HL-60/S4 treated with retinoic acid at 250 ng/mL for 4 days and 3 days (cell line): ENCODE measurements around the gene SLC12A7.

ENCODE experiments used
- in situ Hi-C: fragments of 300-500 bp; cut with MboI; formaldehyde crosslinking; loops from 2 replicates; pipeline ENCODE4 v1.7.0; 2022; ENCODE audit warnings: low sequenced_read_pairs

SLC12A7 gene

DNA sequence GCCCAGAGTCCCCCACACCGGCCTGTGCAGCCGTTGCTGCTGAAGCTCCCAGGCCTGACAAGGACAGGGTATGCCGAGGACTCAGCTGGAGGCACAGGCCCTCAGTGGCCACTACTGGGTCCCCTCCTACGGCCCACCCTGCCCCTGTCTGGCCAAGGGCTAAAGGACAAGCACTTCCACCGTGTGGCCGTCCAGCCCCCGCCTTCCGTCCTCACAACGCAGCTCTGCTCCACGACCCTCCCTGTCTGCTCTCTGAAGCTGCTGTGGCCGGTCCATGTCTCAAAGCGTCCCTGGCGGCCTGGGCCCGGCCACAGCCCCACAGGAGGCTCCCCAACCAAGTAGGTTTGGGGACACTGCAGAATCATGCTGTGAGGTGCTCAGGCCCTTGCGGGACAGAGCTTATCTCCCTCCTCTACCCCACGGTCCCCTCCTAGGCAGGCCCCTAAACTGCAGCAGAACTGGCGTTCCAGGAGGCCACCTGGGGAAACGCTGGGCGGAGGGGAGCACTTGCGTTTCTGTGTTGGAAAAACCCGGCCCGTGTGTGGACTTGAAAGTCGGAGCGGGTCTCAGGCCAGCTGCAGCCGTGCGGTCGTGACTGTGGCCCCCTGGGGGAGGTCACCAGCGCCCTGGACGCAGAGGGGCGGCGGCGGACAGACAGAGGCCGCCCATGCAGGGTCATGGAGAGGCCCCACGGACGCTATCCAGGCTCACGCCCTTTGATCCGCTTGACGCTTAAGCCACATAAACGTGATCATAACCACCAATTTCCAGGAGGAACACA is 57.7 kb downstream of the SLC12A7 start:
- in situ Hi-C loops, result no loop called here

DNA sequence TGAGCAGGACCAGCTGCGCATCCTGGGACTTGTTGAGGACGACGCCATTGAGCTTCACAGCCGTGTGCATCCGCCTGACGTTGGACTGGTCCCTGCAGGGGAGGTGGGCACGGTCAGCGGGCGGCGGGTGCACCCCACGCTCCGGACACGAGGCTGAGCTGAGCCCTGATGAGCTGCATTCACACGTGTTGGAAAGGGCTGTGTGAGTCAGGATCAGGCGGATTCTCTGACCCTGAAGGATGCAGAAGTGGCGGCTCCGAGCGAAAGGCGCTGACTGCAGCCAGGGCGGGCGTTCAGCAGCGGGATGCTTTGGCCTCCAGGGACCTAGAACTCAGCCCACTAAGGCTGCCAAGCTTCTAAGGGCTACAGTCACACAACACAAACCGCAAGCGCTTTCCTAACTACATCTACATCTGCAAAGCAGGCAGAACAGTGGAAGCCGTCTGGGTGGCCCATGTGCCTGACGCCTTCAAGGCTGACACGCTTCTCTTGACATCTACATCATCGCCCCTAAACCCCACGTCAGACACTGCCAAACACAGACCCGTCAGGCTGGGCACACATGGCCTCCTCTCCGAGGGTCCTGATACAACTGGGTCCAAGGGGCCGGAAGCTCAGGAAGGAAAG is 58.4 kb downstream of the SLC12A7 start:
- in situ Hi-C loops, result no loop called here

DNA sequence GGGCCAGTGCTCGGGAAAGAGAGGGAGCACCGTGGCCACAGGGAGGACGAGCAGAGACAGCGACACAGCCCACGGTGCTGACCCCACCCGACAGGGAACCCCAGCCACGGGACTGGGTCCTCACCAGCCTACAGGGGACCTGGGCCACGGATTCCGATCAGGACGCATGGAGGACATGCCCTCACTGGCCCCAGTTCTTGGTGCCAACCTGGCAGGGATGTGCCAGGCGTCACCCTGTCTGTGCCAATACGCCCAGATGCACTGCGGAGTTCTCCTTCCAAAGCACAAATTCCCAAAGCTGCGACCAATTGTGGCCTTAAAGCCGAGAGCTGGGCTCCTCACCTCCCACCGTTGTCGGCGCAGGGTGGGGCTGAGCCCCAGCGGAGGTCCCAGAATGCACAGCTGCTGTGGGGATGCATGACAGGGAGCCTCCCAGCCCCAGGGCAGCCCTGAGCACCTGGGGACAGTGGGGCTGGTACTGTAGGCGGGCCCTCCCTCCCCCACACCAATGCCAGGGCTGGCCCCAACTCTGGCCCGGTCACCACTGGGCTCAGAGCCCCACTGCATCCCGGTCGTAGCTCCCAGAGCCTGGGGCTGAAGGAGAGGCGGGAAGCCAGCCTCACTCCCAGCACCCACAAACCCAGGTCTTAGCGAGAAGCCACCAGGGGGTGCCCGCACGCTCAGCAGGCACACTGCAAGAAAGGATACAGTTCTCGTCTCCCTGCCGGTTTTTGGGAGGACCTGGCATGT is 59.0 kb downstream of the SLC12A7 start:
- in situ Hi-C loops, result no loop called here

DNA sequence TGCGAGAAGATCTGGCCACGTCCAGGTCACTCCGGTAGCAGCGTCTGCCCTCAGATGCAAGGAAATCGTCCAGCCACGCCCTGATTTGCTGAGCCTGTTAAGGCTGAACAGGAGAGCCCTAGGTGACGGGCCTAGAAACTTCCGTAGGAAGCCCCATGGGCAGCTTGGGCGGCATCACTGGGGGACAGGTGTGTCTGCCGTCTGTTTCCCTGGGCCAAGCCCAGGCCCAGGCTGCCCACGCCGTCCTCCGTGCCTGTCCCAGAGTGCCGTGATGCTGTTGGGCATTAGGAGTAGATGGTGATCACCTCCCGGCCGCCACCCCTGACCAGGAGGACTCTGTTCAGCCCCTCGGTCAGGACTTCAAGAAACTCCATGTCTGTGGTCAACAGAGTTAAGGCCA is 59.8 kb downstream of the SLC12A7 start:
- in situ Hi-C loops, result no loop called here

DNA sequence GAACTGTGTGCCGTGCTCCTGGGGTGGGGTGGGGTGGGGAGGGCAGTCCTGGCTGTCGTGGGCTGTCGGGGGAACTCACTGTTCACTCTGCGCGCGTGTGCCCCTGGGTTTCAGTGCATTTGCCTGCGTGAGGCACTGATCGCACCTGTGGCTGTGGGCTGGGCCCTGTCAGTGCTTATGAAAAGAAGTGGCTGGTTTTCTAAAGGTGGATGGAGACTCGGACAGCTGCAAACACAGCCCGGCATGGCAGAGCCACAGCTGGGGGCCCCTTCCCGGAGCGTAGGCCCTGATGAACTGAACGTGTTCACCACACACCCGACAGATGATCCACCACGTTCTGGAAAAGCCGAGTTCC is 60.5 kb downstream of the SLC12A7 start:
- in situ Hi-C loops, result no loop called here

DNA sequence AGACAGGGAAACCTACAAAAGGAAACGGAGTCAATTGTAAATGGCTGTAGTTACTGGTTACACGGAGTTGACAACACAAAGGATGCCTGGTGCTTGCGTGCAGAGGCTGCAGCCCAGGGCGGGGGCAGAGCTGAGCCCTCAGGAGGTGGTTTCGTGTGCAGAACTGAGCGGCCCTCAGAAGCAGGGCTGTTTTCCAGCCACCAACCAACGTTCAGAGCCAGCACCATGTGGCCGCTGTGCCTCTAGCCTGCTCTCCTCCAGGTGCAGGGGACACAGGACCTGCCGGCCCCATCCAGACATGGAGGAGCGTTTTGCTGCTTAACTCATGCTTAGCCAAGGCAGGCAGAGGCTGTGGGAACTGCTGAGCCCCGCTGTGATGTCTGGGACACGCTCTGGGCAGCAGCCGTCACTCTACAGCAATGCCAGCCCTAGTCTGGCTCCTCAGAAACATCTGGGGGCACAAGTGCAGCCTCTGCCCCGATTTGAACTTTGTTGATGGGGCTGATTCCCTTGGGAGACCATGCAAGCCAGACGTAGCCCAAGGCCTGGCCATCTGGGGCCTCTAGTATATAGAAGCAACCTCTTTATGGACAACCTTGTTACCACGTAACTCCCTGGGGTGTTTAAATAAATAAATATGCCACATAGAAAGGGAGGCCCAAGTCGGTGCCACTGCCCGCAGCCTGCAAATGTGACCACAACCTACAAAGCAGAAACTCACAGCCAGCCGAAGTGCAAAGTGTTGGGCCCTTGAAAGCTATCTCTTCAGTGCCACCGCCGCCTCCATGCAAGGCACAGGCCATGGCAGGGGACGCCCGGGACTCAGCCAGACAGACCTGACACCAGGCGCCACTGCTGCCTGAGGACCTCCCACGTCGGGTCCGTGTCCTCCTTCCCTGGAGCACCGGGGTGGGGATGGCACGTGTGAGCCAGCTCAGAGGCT is 61.2 kb downstream of the SLC12A7 start:
- in situ Hi-C loops, result no loop called here

DNA sequence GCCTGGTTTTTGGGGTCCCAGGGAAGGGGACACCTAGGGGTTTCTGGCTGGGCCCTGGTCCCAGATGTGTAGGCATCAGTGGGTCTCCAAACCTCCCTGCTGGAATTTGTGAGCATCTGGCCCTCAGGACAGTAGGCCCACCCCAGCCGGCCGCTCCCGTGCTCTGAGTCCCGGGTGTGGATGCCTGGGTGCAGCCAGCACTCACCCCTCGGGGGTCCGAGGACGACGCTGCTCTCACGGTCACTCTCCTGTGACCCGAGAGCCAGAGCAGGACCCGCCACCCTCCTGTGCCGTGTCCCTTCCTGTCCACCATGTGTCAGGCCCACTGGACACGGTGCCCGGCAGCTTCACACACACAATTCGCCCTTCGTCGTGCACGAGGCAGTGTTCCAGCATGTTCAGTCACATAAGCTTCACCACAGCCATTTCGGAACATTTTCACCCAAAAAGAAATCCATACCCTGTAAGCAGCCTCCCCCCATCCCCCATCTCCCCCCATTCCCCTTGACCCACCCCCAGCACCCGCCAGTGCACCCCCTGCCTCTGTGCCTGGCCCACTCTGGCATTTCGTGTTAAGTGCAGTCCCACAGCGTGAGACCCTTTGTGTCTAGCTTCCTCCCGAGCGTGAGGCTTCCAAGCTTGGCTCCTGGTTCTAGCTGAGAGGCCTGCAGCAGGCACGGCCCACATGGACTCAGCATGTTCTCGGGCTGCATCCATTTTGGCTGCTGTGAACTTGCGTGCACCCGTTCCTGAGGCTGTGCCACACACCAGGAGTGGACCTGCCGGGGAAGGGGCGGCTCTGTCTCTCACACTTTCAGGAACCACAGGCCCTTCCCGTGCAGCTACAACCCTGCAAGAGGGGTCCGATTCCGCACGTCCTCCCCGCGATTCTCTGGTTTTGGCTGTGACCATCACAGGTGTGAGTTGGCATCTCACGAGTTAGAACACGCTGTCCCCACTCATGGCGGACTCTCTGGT is 62.7 kb downstream of the SLC12A7 start:
- in situ Hi-C loops, result no loop called here

DNA sequence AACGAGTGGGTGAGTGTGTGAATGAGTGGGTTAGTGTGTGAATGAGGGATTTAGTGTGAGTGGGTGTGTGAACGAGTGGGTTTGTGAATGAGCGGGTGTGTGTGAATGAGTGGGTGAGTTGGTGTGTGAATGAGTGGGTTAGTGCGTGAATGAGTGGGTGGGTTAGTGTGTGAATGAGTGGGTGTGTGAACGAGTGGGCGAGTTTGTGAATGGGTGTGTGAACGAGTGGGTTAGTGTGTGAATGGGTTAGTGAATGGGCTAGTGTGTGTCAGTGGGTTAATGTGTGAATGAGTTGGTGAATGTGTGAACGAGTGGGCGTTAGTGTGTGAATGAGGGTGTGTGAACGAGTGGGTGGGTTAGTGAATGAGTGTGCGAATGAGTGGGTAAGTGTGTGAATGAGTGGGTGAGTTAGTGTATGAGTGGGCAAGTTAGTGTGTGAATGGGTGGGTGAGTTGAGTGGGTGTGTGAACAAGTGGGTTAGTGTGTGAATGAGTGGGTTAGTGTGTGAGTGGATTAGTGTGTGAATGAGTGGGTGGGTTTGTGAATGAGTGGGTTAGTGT is 63.6 kb downstream of the SLC12A7 start:
- in situ Hi-C loops, result no loop called here

DNA sequence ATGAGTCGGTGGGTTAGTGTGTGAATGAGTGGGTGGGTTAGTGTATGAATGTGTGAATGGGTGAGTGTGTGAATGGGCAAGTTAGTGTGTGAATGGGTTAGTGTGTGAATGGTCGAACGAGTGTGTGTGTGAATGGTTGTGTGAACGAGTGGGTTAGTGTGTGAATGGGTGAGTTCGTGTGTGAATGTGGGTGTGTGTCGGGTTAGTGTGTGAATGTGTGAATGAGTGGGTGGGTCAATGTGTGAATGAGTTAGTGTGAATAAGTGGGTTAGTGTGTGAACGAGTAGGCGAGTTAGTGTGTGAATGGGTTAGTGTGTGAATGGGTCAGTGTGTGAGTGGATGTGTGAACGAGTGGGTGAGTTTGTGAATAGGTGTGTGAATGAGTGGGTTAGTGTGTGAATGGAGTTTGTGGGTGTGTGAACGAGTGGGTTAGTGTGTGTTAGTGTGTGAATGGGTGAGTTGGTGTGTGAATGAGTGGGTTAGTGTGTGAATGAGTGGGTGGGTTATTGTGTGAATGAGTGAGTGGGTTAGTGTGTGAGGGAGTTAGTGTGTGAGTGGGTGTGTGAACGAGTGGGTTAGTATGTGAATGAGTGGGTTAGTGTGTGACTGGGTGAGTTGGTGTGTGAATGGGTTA is 64.4 kb downstream of the SLC12A7 start:
- in situ Hi-C loops, result no loop called here

DNA sequence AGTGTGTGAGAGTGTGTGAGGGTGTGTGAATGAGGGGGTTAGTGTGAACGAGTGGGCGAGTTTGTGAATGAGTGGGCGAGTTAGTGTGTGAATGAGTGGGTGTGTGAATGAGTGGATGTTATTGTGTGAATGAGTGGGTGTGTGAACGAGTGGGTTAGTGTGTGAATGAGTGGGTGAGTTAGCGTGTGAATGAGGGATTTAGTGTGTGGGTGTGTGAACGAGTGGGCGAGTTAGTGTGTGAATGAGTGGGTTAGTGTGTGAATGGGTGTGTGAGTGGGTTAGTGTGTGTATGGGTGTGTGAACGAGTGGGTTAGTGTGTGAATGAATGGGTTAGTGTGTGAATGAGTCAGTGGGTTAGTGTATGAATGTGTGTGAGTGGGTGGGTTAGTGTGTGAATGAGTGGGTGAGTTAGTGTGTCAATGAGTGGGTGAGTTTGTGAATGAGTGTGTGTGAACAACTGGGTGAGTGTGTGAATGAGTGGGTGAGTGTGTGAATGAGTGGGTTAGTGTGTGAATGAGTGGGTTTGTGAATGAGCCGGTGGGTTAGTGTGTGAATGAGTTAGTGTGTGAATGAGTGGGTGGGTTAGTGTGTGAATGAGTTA is 65.8 kb downstream of the SLC12A7 start:
- in situ Hi-C loops, result no loop called here

DNA sequence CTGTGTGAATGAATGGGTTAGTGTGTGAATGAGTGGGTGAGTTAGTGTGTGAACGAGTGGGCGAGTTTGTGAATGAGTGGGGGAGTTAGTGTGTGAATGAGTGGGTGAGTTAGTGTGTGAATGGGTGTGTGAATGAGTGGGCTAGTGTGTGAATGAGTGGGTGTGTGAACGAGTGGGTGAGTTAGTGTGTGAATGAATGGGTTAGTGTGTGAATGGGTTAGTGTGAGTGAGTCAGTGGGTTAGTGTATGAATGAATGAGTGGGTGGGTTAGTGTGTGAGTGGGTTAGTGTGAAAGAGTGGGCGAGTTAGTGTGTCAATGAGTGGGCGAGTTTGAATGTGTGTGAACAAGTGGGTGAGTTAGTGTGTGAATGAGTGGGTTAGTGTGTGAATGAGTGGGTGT is 67.7 kb downstream of the SLC12A7 start:
- in situ Hi-C loops, result no loop called here

DNA sequence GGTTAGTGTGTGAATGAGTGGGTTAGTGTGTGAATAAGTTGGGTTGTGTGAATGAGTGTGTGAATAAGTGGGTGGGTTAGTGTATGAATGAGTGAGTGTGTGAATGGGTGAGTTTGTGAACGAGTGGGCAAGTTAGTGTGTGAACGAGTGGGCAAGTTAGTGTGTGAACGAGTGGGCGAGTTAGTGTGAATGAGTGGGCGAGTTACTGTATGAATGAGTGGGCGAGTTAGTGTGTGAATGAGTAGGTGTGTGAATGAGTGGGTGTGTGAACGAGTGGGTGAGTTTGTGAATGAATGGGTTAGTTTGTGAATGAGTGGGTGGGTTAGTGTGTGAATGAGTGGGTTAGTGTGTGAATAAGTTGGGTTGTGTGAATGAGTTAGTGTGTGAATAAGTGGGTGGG is 68.5 kb downstream of the SLC12A7 start:
- in situ Hi-C loops, result no loop called here

DNA sequence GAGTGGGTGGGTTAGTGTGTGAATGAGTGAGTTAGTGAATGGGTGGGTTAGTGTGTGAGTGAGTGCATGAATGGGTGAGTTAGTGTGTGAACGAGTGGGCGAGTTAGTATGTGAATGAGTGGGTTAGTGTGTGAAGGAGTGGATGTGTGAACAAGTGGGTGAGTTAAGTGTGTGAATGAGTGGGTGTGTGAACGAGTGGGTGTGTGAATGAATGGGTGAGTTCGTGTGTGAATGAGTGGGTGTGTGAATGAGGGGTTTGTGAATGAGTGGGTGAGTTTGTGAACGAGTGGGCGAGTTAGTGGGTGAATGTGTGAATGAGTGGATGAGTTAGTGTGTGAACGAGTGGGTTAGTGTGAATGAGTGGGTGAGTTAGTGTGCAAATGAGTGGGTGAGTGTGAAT is 69.2 kb downstream of the SLC12A7 start:
- in situ Hi-C loops, result no loop called here

DNA sequence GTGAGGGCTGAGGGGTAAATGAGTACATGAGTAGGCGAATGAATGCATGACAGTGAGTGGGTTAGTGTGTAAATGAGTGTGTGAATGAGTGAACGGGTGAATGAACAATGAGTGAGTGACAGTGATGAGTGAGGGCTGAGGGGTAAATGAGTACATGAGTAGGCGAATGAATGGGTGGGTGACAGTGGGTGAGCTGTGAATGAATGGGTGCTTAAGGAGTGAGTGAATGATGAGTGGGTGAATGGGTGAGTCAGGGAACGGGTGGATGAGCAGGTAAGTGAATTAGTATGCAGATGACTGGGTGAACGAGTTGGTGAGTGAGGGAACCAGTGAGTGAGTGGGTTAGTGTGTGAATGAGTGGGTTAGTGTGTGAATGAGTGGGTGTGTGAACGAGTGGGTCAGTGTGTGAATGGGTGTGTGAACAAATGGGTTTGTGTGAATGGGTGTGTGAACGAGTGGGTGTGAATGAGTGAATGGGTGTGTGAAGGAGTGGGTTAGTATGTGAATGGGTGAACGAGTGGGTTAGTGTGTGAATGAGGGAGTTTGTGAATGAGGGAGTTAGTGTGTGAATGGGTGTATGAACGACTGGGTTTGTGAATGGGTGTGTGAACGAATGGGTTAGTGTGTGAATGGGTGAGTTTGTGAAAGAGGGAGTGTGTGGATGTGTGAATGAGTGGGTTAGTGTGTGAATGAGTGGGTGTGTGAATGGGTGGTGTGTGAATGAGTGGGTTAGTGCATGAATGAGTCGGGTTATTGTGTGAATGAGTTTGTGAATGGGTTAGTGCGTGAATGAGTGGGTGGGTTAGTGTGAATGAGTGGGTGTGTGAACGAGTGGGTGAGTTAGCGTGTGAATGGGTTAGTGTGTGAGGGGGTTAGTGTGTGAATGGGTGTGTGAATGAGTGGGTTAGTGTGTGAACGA is 70.4 kb downstream of the SLC12A7 start:
- in situ Hi-C loops, result no loop called here

DNA sequence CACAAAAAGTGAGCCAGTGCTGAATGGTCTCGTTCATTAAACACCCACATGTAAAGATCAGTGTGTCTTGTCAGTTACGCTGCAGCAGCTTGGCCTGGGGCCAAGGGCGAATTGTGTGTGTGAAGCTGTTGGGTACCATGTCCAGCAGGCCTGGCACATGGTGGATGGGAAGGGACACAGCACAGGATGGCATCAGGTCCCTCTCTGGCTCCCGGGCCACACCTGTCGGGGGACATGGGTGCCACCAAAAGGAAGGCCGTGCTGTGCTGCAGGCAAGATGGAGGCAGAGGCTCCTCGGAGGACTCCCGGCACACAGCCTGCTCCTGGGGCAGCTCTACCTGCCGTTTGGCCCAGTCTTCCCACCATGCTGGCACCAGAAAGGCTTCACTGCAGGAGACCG is 71.3 kb downstream of the SLC12A7 start:
- in situ Hi-C loops, result no loop called here

DNA sequence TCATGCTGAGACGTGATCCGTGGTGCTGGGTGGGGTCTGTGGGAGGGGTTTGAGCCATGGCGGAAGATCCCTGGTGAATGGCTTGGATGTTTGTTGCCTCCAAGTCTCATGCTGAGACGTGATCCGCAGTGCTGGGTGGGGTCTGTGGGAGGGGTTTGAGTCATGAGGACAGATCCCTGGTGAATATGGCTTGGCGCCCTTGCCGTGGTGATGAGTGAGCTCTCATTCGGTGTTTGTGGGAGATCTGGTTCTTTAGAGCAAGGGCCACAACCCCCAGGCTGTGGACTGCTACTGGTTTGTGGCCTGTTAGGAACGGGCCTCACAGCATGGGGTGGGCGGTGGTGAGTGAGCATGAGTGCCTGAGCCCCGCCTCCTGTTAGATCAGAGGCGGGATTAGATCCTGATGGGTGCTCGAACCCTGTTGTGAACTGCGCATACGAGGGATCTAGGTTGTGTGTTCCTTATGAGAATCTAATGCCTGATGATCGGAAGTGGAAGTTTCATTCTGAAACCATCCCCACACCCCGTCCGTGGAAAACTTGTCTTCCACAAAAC is 72.1 kb downstream of the SLC12A7 start:
- in situ Hi-C loops, result no loop called here

DNA sequence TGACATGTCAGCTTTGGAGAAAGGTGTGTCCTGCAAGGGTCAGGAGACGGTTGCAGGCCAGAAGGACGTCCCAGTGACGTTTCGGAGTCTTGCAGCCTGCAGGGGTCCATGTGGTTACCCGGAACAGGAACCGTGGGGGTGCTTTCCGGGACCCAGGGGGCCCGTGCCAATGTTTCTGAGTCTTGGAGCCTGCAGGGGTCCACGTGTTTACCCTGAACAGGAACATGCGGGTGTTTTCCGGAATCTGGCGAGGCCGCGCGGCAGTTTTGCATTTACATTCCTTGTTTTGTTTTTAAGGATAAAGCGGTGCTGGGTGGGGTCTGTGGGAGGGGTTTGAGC is 72.7 kb downstream of the SLC12A7 start:
- in situ Hi-C loops, result no loop called here
